WERI-Rb-1 (cell line): ENCODE results near the gene CGNL1.

ENCODE experiments used
- DNase-seq: peaks from one replicate; pipeline ENCODE4 v3.0.0-alpha.2; 2020
- H3K27ac ChIP-seq: fragments of 250-450 bp; sonication (Bioruptor Pico); 2 replicates; pipeline ENCODE4 v1.5.1; 2020; ENCODE audit warnings: mild to moderate bottlenecking, moderate library complexity
- H3K27me3 ChIP-seq: fragments of 250-450 bp; sonication (Bioruptor Pico); 2 replicates; pipeline ENCODE4 v1.5.1; 2021; ENCODE audit warnings: mild to moderate bottlenecking, low read depth, moderate library complexity; ENCODE audit not compliant: insufficient read depth, severe bottlenecking
- H3K36me3 ChIP-seq: fragments of 250-450 bp; sonication (Bioruptor Pico); 2 replicates; pipeline ENCODE4 v1.5.1; 2020; ENCODE audit warnings: mild to moderate bottlenecking, moderate library complexity
- H3K4me3 ChIP-seq: 2 replicates; pipeline ENCODE4 v1.5.1; 2011; ENCODE audit warnings: low read depth, mild to moderate bottlenecking, control low read depth, low read length
- H3K9me3 ChIP-seq: fragments of 250-450 bp; sonication (Bioruptor Pico); 2 replicates; pipeline ENCODE4 v1.5.1; 2021; ENCODE audit warnings: mild to moderate bottlenecking, moderate library complexity; ENCODE audit not compliant: severe bottlenecking
- TF ChIP-seq, protein P1 (sequence below): IDR thresholded peaks from 2 replicates; pipeline ENCODE4 v1.5.1; 2011; ENCODE audit warnings: low read depth, mild to moderate bottlenecking, control low read depth, inconsistent platforms, low read length

Gene CGNL1

GRCh38 chr15:57462381-57462780 is 86.1 kb downstream of the CGNL1 start:
- H3K27me3 ChIP-seq: no peaks in the 10 kb centered on the region
- TF ChIP-seq, protein P1, sequence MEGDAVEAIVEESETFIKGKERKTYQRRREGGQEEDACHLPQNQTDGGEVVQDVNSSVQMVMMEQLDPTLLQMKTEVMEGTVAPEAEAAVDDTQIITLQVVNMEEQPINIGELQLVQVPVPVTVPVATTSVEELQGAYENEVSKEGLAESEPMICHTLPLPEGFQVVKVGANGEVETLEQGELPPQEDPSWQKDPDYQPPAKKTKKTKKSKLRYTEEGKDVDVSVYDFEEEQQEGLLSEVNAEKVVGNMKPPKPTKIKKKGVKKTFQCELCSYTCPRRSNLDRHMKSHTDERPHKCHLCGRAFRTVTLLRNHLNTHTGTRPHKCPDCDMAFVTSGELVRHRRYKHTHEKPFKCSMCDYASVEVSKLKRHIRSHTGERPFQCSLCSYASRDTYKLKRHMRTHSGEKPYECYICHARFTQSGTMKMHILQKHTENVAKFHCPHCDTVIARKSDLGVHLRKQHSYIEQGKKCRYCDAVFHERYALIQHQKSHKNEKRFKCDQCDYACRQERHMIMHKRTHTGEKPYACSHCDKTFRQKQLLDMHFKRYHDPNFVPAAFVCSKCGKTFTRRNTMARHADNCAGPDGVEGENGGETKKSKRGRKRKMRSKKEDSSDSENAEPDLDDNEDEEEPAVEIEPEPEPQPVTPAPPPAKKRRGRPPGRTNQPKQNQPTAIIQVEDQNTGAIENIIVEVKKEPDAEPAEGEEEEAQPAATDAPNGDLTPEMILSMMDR: no peak
- H3K36me3 ChIP-seq: peaks cover 4% of the 10 kb centered on the region; the same call in 1 of the 2 replicates
- no peak for DNase-seq
- no peak overlapping the region for H3K27ac ChIP-seq
- no peak overlapping the region for H3K4me3 ChIP-seq
- H3K9me3 ChIP-seq: no peaks in the 10 kb centered on the region

DNA sequence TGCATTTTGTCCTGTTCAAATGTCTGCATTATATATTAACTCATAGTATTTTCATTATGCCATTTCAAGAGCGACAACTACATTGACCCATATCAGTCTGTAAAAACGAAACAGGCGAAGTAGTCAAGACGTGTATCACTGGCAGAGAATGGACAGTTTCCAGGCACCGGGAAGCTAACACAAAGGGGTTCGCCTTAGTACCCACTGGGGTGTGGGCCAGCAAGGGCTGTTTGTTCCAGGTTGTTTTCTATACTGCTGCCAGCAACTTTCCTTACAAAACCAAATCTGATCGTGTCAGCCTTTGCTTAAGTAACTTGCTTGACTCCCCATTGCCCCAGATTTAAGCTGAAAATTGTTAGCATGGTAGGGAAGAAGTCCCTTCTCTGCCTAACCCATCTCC is 87.1 kb downstream of the CGNL1 start:
- no peak for DNase-seq
- Histone ChIP-seq H3K27ac (no peak overlapping the region), H3K27me3 (no peaks in the 10 kb centered on the region), H3K36me3 (peaks cover 3% of the 10 kb centered on the region; the same call in 1 of the 2 replicates), H3K9me3 (no peaks in the 10 kb centered on the region), H3K4me3 (no peak overlapping the region)
- TF ChIP-seq, protein P1: no peak

DNA sequence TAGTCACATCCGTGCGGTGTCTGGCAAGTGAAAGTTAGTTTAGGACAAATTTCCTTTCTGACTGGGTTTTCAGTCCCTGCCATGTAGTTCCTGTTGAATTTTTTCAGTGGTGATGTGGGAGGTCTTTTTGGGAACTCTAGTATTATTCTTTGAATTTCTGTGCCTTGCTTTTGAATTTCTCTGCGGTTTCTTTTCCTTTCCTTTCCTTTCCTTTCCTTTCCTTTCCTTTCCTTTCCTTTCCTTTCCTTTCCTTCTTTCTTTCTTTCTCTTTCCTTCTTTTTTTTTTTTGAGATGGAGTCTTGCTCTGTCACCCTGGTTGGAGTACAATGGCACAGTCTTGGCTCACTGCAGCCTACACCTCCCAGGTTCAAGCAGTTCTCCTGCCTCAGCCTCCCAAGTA is 88.2 kb downstream of the CGNL1 start:
- peaks cover 3% of the 10 kb centered on the region; the same call in 1 of the 2 replicates for H3K36me3 ChIP-seq
- TF ChIP-seq, protein P1: no peak
- no peak for DNase-seq
- no peak overlapping the region for H3K4me3 ChIP-seq
- H3K27me3 ChIP-seq: no peaks in the 10 kb centered on the region
- H3K27ac ChIP-seq: no peak overlapping the region
- H3K9me3 ChIP-seq: no peaks in the 10 kb centered on the region

DNA sequence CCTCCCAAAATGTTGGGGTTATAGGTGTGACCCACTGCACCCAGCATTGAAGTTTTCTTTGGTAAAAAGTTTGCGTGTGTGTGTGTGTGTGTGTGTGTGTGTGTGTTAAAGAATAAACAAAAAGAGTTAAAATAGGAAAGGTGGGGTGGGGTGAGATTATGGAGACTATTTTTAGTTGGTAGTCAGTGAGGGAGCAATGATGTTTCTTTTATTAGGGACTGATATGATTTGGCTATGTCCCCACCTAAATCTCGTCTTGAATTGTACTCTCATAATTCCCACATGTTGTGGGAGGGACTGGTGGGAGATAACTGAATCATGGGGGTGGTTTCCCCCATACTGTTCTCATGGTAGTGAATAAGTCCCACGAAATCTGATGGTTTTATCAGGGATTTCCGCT is 92.2 kb downstream of the CGNL1 start:
- no peaks in the 10 kb centered on the region for H3K9me3 ChIP-seq
- TF ChIP-seq, protein P1: no peak

GRCh38 chr15:57470543-57470942 is 94.2 kb downstream of the CGNL1 start:
- H3K9me3 ChIP-seq: no peaks in the 10 kb centered on the region
- no peak overlapping the region for H3K4me3 ChIP-seq
- H3K36me3 ChIP-seq: peaks cover 5% of the 10 kb centered on the region; the same call in 1 of the 2 replicates
- DNase-seq: no peak
- peaks cover 2% of the 10 kb centered on the region for H3K27me3 ChIP-seq
- H3K27ac ChIP-seq: no peak overlapping the region
- TF ChIP-seq, protein P1: no peak

More for the DNA sequence above, 92.2 kb downstream of the CGNL1 start:
- DNase-seq: no peak
- peaks cover 2% of the 10 kb centered on the region for H3K27me3 ChIP-seq
- H3K4me3 ChIP-seq: no peak overlapping the region
- peaks cover 3% of the 10 kb centered on the region; the same call in 1 of the 2 replicates for H3K36me3 ChIP-seq
- H3K27ac ChIP-seq: no peak overlapping the region

DNA sequence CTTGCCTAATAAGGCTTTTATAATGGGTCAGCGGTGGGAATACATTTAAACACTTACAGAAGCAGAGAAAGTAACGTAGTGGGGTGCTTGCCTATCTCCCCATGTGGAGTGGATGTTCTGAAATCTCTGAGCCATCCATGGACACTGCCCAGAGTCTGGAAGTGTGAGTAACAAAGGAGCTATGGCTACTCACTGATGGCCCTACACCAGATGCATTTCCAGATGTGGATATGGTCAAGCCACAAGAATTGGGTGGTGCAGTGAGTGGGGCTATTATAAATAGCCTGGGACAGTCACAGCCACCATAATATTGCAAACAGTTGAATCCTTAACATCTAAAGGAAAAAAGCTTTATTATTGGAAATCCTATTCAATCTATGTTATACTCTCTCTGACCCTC is 96.6 kb downstream of the CGNL1 start:
- no peak for DNase-seq
- no peak overlapping the region for H3K4me3 ChIP-seq

More for the DNA sequence above, 96.6 kb downstream of the CGNL1 start:
- Histone ChIP-seq H3K27ac (no peak overlapping the region), H3K27me3 (peaks cover 2% of the 10 kb centered on the region), H3K36me3 (peaks cover 3% of the 10 kb centered on the region; the same call in 1 of the 2 replicates), H3K9me3 (no peaks in the 10 kb centered on the region)
- TF ChIP-seq, protein P1: no peak
